HG02763 (cell line): ENCODE data around the gene TNFRSF25.
"Not testable (repeated sequence)": the region's sequence is repeated elsewhere in the genome, so short reads cannot be mapped to it uniquely, and the experiment has no call there.

Source experiments
- ATAC-seq: cut with Tn5 transposase; IDR thresholded peaks from one replicate; pipeline ENCODE4 v1.9.1; 2021; ENCODE audit warnings: mild to moderate bottlenecking, moderate library complexity; ENCODE audit not compliant: unreplicated experiment

Gene TNFRSF25

GRCh38 chr1:6470132-6471085, 4.4 kb upstream of the TNFRSF25 start:
- ATAC-seq, result no peak

GRCh38 chr1:6468729-6469461, 2.9 kb upstream of the TNFRSF25 start:
- ATAC-seq, result no peak

- ATAC-seq, result no peak
Observed at GRCh38 chr1:6467744-6468688, 2.0 kb upstream of the TNFRSF25 start.

- no peak for ATAC-seq
Observed at GRCh38 chr1:6467224-6467623, 1.3 kb upstream of the TNFRSF25 start.

- ATAC-seq, result no peak
Observed at GRCh38 chr1:6466751-6467150, 778 bp upstream of the TNFRSF25 start.

- ATAC-seq, result no peak
Observed at GRCh38 chr1:6465461-6466005, 440 bp downstream of the TNFRSF25 start.

GRCh38 chr1:6464915-6465314, 1.1 kb downstream of the TNFRSF25 start:
- no peak for ATAC-seq

GRCh38 chr1:6464514-6464836, 1.5 kb downstream of the TNFRSF25 start:
- ATAC-seq, result no peak

- no peak for ATAC-seq
Observed at GRCh38 chr1:6463120-6463412, 2.9 kb downstream of the TNFRSF25 start.

GRCh38 chr1:6462412-6463119, 3.4 kb downstream of the TNFRSF25 start:
- ATAC-seq, result no peak

- no peak for ATAC-seq
Observed at GRCh38 chr1:6461538-6462411, 4.2 kb downstream of the TNFRSF25 start.

GRCh38 chr1:6461051-6461530, 4.9 kb downstream of the TNFRSF25 start:
- ATAC-seq, result no peak

- ATAC-seq, result no peak
Observed at GRCh38 chr1:6460301-6461050, 5.5 kb downstream of the TNFRSF25 start.

GRCh38 chr1:6459850-6460265, 6.1 kb downstream of the TNFRSF25 start:
- ATAC-seq, result no peak

- no peak for ATAC-seq
Observed at GRCh38 chr1:6456800-6457466, 9.0 kb downstream of the TNFRSF25 start.

GRCh38 chr1:6455752-6456520, 10.0 kb downstream of the TNFRSF25 start:
- ATAC-seq, result not testable (repeated sequence)
